HepG2 (cell line): Measurements from ENCODE around the gene ARMH3. TPM values are rescaled to one million over a fixed set of nuclear protein-coding genes. Genes with fewer than 3 reads are reported as not detected.

ENCODE experiments used
- ATAC-seq: fragments of 200-7000 bp; cut with Tn5 transposase; 3 replicates; pipeline ENCODE4 v1.9.1; 2020; ENCODE audit warnings: mild to moderate bottlenecking, moderate library complexity
- BruUV-seq: library from RNA; stranded (reverse); fragments of 400-500 nt; replicated peaks from 2 replicates; lab custom pipeline; 2021; lab: Mats Ljungman, UMichigan
- CTCF ChIA-PET: fragments of 300-600 bp; formaldehyde crosslinking; extraction: SDS; loops from one replicate; lab custom pipeline; 2021; ENCODE audit warnings: low total read pairs, inconsistent platforms, low intra/inter-chr PET ratio; lab: Yijun Ruan, JAX
- POLR2A ChIA-PET: fragments of 350-600 bp; sonication (Branson Sonifier 250); formaldehyde crosslinking; loops from one replicate; lab custom pipeline; 2020; ENCODE audit warnings: antibody characterized with exemption, inconsistent platforms; lab: Yijun Ruan, JAX
- DNase-seq: peaks from one replicate; pipeline ENCODE4 v3.0.0-alpha.2; 2015; ENCODE audit warnings: low spot score
- FAIRE-seq: peaks from 3 replicates; lab custom pipeline; 2011; peaks lifted over from hg19 to GRCh38; lab: Jason Lieb, UNC
- H2AFZ ChIP-seq: one replicate; pipeline ENCODE4 v1.6.1; 2011; ENCODE audit warnings: low read length, inconsistent platforms
- H3K27ac ChIP-seq: fragments of 300-600 bp; 3 replicates; pipeline ENCODE4 v1.8.0; 2011; ENCODE audit warnings: mixed run types, mild to moderate bottlenecking, mixed read lengths, low read length, inconsistent platforms; ENCODE audit not compliant: insufficient read depth; ENCODE audit errors: extremely low read length
- H3K27me3 ChIP-seq, 2 experiments: fragments of 200-600 bp in 1 of 2; 2 replicates in 1 of 2; 3 replicates in 1 of 2; pipeline versions ENCODE4 v1.6.0 to v1.8.0; 2011; ENCODE audit warnings: low read length in 2 of 2, mild to moderate bottlenecking in 2 of 2, moderate library complexity in 2 of 2, inconsistent platforms in 1 of 2; ENCODE audit not compliant: insufficient read depth in 2 of 2, control insufficient read depth in 1 of 2
- H3K36me3 ChIP-seq, 2 experiments: fragments of 200-600 bp in 1 of 2; replicated peaks in 1 of 2; 2 replicates in 1 of 2; 3 replicates in 1 of 2; pipeline versions ENCODE4 v1.5.1 to v1.8.0; 2011; ENCODE audit warnings: low read length in 2 of 2, inconsistent platforms in 1 of 2; ENCODE audit not compliant: insufficient read depth in 2 of 2, control insufficient read depth in 1 of 2
- H3K4me1 ChIP-seq: 2 replicates; pipeline ENCODE4 v1.5.1; 2012; ENCODE audit warnings: low read length, inconsistent platforms; ENCODE audit not compliant: insufficient read depth
- H3K4me2 ChIP-seq: 2 replicates; pipeline ENCODE4 v1.6.0; 2011; ENCODE audit warnings: low read depth, low read length, inconsistent platforms
- H3K4me3 ChIP-seq, 3 experiments: fragments of 200-600 bp in 1 of 3; sonication (generic), shearing (Covaris generic) in 1 of 3; replicated peaks in 1 of 3; 2 replicates each; pipeline ENCODE4 v1.5.1; 2011 to 2016; ENCODE audit warnings: low read length in 3 of 3, inconsistent platforms in 2 of 3, low read depth in 2 of 3, mild to moderate bottlenecking in 2 of 3, control low read depth in 1 of 3, mixed read lengths in 1 of 3; ENCODE audit not compliant: insufficient read depth in 1 of 3
- H3K79me2 ChIP-seq: one replicate; pipeline ENCODE4 v1.6.1; 2011; ENCODE audit warnings: low read length, inconsistent platforms; ENCODE audit not compliant: insufficient read depth
- H3K9ac ChIP-seq: 2 replicates; pipeline ENCODE4 v1.6.0; 2011; ENCODE audit warnings: mild to moderate bottlenecking, low read depth, low read length, inconsistent platforms; ENCODE audit not compliant: insufficient read depth
- H3K9me3 ChIP-seq: 2 replicates; pipeline ENCODE4 v1.5.1; 2012; ENCODE audit warnings: mild to moderate bottlenecking, low read length
- H4K20me1 ChIP-seq: 2 replicates; pipeline ENCODE4 v1.6.0; 2011; ENCODE audit warnings: inconsistent platforms, mild to moderate bottlenecking, low read length, moderate library complexity; ENCODE audit not compliant: insufficient read depth
- HMGA1 ChIP-seq: sonication (generic); formaldehyde crosslinking; conservative IDR thresholded peaks from 2 replicates; pipeline ENCODE4 v1.4.0; 2020; ENCODE audit warnings: missing genetic modification reagents
- NCOA5 ChIP-seq: sonication (generic); formaldehyde crosslinking; IDR thresholded peaks from 2 replicates; pipeline ENCODE4 v1.4.0; 2020; ENCODE audit warnings: missing genetic modification reagents
- RFX3 ChIP-seq: IDR thresholded peaks from 2 replicates; pipeline ENCODE4 v1.6.1; 2016; ENCODE audit warnings: missing biosample characterization, missing genetic modification reagents
- RFXAP ChIP-seq: sonication (generic); formaldehyde crosslinking; IDR thresholded peaks from 2 replicates; pipeline ENCODE4 v1.4.0; 2020; ENCODE audit warnings: missing genetic modification reagents, borderline replicate concordance
- SP2 ChIP-seq: sonication (generic); formaldehyde crosslinking; IDR thresholded peaks from 2 replicates; pipeline ENCODE4 v1.5.1; 2020; ENCODE audit warnings: mild to moderate bottlenecking, missing genetic modification reagents
- THAP11 ChIP-seq: IDR thresholded peaks from 2 replicates; pipeline ENCODE4 v1.6.1; 2016; ENCODE audit warnings: missing biosample characterization, missing genetic modification reagents
- YEATS4 ChIP-seq: sonication (generic); formaldehyde crosslinking; IDR thresholded peaks from 2 replicates; pipeline ENCODE4 v1.4.0; 2020; ENCODE audit warnings: missing genetic modification reagents, borderline replicate concordance
- ZFP36 ChIP-seq: fragments of 150-350 bp; IDR thresholded peaks from 2 replicates; pipeline ENCODE4 v1.6.1; 2018; ENCODE audit warnings: borderline replicate concordance, low read length, low read depth; ENCODE audit not compliant: partially characterized antibody
- ZNF24 ChIP-seq: fragments of 450-650 bp; IDR thresholded peaks from 2 replicates; pipeline ENCODE4 v1.6.1; 2017; ENCODE audit warnings: antibody characterized with exemption, mild to moderate bottlenecking
- ZNF468 ChIP-seq: sonication (generic); formaldehyde crosslinking; IDR thresholded peaks from 2 replicates; pipeline ENCODE4 v1.8.0; 2022; ENCODE audit warnings: mild to moderate bottlenecking, moderate library complexity, missing genetic modification reagents
- ZNF546 ChIP-seq: sonication (generic); formaldehyde crosslinking; conservative IDR thresholded peaks from 2 replicates; pipeline ENCODE4 v1.8.1; 2023; ENCODE audit warnings: mild to moderate bottlenecking, missing genetic modification reagents
- ZNF556 ChIP-seq: sonication (generic); formaldehyde crosslinking; IDR thresholded peaks from 2 replicates; pipeline ENCODE4 v1.4.0; 2020; ENCODE audit warnings: mild to moderate bottlenecking, missing genetic modification reagents, borderline replicate concordance
- ZNF646 ChIP-seq: sonication (generic); formaldehyde crosslinking; IDR thresholded peaks from 2 replicates; pipeline ENCODE4 v1.9.0; 2021; ENCODE audit warnings: mild to moderate bottlenecking, missing genetic modification reagents
- ZNF713 ChIP-seq: sonication (generic); formaldehyde crosslinking; IDR thresholded peaks from 2 replicates; pipeline ENCODE4 v1.4.0; 2020; ENCODE audit warnings: mild to moderate bottlenecking, missing genetic modification reagents
- WGBS: methylation state at CpG from one replicate; pipeline ENCODE4 v1.1.6; 2017; ENCODE audit warnings: low lambda C conversion rate; 5-methylcytosine and 5-hydroxymethylcytosine counted together
- in situ Hi-C: cut with HindIII; loops from 2 replicates; pipeline ENCODE4 v1.10.0; 2017; ENCODE audit warnings: low pct_unique_long_range_greater_than_20kb; ENCODE audit not compliant: extremely low pct_ligation_motif_present
- intact Hi-C: fragments of 100-400 bp; cut with micrococcal nuclease; formaldehyde crosslinking; loops from one replicate; pipeline ENCODE4 v1.10.0; 2022; ENCODE audit not compliant: unreplicated experiment
- polyA plus RNA-seq, 8 experiments: library from polyadenylated mRNA; depleted of rRNA in 3 of 8; stranded (reverse) in 7 of 8; unstranded in 1 of 8; fragments of >200 nt; fragmentation: Illumina TruSeq in 4 of 8; extraction: Trizol in 4 of 8; gene quantifications; 2 replicates each; pipeline versions ENCODE4 v1.2.1 to v1.2.3, GENCODE V29; 2011 to 2016; ENCODE audit warnings: low read depth in 4 of 8, missing spikeins in 1 of 8, mixed read lengths in 1 of 8; ENCODE audit not compliant: insufficient read depth in 1 of 8
- total RNA-seq, 5 experiments: library from RNA; depleted of rRNA; stranded (reverse); fragments of >200 nt; fragmentation: Illumina TruSeq; extraction: Trizol; gene quantifications; 2 replicates each; pipeline ENCODE4 v1.2.3, GENCODE V29; 2016; ENCODE audit warnings: low read depth in 1 of 5
- TF ChIP-seq, protein P1 (sequence below): sonication (generic); formaldehyde crosslinking; IDR thresholded peaks from 2 replicates; pipeline ENCODE4 v1.4.0; 2020; ENCODE audit warnings: mild to moderate bottlenecking, missing genetic modification reagents

The ARMH3 gene
- total and polyA plus RNA-seq, 2 of the 13 experiments (the other 11 are each of a cell fraction or from before 2014, with no cell fraction given): 8.4 to 16.9 TPM

- POLR2A ChIA-PET: no interaction called here
- H4K20me1 ChIP-seq: peaks cover 4% of the 10 kb centered on the region; the same call in 1 of the 2 replicates
- H3K27ac ChIP-seq: no peak overlapping the region
- no peaks in the 10 kb centered on the region for H3K9me3 ChIP-seq
- peaks cover 49% of the 10 kb centered on the region for H3K79me2 ChIP-seq
- FAIRE-seq (no peak), ATAC-seq (no peak), DNase-seq (no peak)
- CTCF ChIA-PET: no interaction called here
- no peaks in the 10 kb centered on the region; a peak in 1 of 5 replicates for H3K36me3 ChIP-seq
- no TSS peak for BruUV-seq
- in situ Hi-C loops (no loop called here), intact Hi-C loops (no loop called here)
- no peak overlapping the region for H2AFZ ChIP-seq
- H3K4me1 ChIP-seq: peaks cover 6% of the 10 kb centered on the region; the same call in 1 of the 2 replicates
- H3K4me3 ChIP-seq: no peak overlapping the region
- TF ChIP-seq ZNF24 (no peak), RFX3 (CRISPR knock-in tag) (no peak), RFXAP (CRISPR knock-in tag) (no peak), THAP11 (no peak), ZNF546 (no peak), ZFP36 (no peak), NCOA5 (CRISPR knock-in tag) (no peak), ZNF468 (CRISPR knock-in tag) (no peak), HMGA1 (CRISPR knock-in tag) (no peak), ZNF646 (CRISPR knock-in tag) (no peak), YEATS4 (CRISPR knock-in tag) (no peak), ZNF556 (CRISPR knock-in tag) (no peak), SP2 (CRISPR knock-in tag) (no peak), ZNF713 (CRISPR knock-in tag) (no peak)
- TF ChIP-seq, protein P1, sequence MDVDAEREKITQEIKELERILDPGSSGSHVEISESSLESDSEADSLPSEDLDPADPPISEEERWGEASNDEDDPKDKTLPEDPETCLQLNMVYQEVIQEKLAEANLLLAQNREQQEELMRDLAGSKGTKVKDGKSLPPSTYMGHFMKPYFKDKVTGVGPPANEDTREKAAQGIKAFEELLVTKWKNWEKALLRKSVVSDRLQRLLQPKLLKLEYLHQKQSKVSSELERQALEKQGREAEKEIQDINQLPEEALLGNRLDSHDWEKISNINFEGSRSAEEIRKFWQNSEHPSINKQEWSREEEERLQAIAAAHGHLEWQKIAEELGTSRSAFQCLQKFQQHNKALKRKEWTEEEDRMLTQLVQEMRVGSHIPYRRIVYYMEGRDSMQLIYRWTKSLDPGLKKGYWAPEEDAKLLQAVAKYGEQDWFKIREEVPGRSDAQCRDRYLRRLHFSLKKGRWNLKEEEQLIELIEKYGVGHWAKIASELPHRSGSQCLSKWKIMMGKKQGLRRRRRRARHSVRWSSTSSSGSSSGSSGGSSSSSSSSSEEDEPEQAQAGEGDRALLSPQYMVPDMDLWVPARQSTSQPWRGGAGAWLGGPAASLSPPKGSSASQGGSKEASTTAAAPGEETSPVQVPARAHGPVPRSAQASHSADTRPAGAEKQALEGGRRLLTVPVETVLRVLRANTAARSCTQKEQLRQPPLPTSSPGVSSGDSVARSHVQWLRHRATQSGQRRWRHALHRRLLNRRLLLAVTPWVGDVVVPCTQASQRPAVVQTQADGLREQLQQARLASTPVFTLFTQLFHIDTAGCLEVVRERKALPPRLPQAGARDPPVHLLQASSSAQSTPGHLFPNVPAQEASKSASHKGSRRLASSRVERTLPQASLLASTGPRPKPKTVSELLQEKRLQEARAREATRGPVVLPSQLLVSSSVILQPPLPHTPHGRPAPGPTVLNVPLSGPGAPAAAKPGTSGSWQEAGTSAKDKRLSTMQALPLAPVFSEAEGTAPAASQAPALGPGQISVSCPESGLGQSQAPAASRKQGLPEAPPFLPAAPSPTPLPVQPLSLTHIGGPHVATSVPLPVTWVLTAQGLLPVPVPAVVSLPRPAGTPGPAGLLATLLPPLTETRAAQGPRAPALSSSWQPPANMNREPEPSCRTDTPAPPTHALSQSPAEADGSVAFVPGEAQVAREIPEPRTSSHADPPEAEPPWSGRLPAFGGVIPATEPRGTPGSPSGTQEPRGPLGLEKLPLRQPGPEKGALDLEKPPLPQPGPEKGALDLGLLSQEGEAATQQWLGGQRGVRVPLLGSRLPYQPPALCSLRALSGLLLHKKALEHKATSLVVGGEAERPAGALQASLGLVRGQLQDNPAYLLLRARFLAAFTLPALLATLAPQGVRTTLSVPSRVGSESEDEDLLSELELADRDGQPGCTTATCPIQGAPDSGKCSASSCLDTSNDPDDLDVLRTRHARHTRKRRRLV (CRISPR knock-in tag): no peak
- 98% methylated on average over 2 of the region's 2 CpGs for WGBS
- no peak overlapping the region for H3K9ac ChIP-seq
- H3K27me3 ChIP-seq: no peaks in the 10 kb centered on the region
- H3K4me2 ChIP-seq: no peak overlapping the region
These were observed 9.9 kb downstream of the ARMH3 start for GRCh38 chr10:102046095-102046494.
